ENCODE measurements around the gene MBD3L5. TPM values are rescaled to one million over a fixed set of nuclear protein-coding genes. Genes with fewer than 3 reads are reported as not detected.

MBD3L5 gene
- total and polyA plus RNA-seq, 9 of the 15 experiments (the other 6 are each of a cell fraction or from before 2014, with no cell fraction given) = not detected

DNA sequence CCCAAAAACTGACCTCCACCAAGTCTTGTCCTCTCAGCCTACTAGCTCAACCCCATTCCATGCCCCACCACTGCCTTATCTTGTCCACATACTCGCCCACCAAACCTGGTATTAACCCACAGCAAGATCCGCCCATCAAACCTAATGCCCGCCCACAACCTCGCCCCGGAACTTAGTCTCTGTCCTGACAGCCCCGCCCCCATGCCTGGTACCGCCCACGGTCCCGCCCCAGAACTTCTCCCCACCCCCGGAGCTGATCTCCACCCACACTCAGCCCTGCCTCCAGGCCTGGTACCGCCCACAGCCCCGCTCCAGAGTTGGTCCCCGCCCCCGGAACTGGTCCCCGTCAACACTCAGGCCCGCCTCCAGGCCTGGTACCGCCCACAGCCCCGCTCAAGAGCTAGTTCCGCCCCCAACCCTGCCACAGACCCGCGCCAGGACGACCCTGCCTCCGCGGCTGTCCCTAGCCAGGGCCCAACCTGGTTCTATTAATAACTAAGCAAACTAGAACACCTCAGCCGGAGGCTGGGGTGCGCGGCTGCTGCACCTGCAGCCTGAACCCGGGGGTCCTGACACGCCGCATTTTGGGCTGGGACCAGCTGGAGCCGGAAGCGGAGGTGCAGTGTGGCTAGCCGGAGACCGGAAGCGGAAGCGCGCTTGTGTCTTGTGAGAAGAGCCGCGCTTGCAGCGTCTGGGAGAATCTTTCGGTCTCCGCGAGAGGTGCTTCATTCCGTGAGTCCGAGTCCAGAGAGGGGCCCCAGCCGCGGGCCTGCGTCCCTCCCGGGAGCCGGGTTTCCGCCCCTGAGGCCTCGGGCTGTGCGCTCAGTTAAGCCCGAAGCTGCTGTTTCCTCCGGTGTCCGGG is 38.9 kb downstream of the MBD3L5 start, which contains the start of gene ZNF557 (continued):
- TF ChIP-seq, protein P1, sequence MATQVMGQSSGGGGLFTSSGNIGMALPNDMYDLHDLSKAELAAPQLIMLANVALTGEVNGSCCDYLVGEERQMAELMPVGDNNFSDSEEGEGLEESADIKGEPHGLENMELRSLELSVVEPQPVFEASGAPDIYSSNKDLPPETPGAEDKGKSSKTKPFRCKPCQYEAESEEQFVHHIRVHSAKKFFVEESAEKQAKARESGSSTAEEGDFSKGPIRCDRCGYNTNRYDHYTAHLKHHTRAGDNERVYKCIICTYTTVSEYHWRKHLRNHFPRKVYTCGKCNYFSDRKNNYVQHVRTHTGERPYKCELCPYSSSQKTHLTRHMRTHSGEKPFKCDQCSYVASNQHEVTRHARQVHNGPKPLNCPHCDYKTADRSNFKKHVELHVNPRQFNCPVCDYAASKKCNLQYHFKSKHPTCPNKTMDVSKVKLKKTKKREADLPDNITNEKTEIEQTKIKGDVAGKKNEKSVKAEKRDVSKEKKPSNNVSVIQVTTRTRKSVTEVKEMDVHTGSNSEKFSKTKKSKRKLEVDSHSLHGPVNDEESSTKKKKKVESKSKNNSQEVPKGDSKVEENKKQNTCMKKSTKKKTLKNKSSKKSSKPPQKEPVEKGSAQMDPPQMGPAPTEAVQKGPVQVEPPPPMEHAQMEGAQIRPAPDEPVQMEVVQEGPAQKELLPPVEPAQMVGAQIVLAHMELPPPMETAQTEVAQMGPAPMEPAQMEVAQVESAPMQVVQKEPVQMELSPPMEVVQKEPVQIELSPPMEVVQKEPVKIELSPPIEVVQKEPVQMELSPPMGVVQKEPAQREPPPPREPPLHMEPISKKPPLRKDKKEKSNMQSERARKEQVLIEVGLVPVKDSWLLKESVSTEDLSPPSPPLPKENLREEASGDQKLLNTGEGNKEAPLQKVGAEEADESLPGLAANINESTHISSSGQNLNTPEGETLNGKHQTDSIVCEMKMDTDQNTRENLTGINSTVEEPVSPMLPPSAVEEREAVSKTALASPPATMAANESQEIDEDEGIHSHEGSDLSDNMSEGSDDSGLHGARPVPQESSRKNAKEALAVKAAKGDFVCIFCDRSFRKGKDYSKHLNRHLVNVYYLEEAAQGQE (IDR thresholded peaks at IDR 0.05; ENCODE audit: borderline replicate concordance) = peak; percentile 50
- TF ChIP-seq, protein P1 (CRISPR knock-in tag; IDR thresholded peaks at IDR 0.05; ENCODE audit: low read depth) = no peak
- TF ChIP-seq DLX4 (CRISPR knock-in tag; IDR thresholded peaks at IDR 0.05) = no peak
- TF ChIP-seq NFYB (IDR thresholded peaks at IDR 0.05; ENCODE audit: extremely low read depth, insufficient read length) = no peak
- TF ChIP-seq NCOA1 (IDR thresholded peaks at IDR 0.05; ENCODE audit: low read depth) = peak; percentile 87
- no peak for TF ChIP-seq CBFA2T3 (IDR thresholded peaks at IDR 0.05)
- TF ChIP-seq SIN3A (IDR thresholded peaks at IDR 0.05; ENCODE audit: borderline replicate concordance in 2 of 2, control insufficient read depth in 1 of 2, low read depth in 2 of 2, low read length in 2 of 2) = peak; percentile 86 to 96; a peak in 3 of 4 replicates
- no peak for TF ChIP-seq CAMTA2 (CRISPR knock-in tag; conservative IDR thresholded peaks at IDR 0.05)
- TF ChIP-seq SNIP1 (IDR thresholded peaks at IDR 0.05; ENCODE audit: low read depth) = no peak
- TF ChIP-seq MCM5 (IDR thresholded peaks at IDR 0.05; ENCODE audit: low read depth) = no peak
- peak; percentile 35 for TF ChIP-seq CREM (IDR thresholded peaks at IDR 0.05; ENCODE audit: low read depth)
- TF ChIP-seq, protein P2, sequence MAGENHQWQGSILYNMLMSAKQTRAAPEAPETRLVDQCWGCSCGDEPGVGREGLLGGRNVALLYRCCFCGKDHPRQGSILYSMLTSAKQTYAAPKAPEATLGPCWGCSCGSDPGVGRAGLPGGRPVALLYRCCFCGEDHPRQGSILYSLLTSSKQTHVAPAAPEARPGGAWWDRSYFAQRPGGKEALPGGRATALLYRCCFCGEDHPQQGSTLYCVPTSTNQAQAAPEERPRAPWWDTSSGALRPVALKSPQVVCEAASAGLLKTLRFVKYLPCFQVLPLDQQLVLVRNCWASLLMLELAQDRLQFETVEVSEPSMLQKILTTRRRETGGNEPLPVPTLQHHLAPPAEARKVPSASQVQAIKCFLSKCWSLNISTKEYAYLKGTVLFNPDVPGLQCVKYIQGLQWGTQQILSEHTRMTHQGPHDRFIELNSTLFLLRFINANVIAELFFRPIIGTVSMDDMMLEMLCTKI (IDR thresholded peaks at IDR 0.05; ENCODE audit: partially characterized antibody) = no peak
- peak; percentile 25; the same call in 1 of the 2 replicates for TF ChIP-seq TOE1 (IDR thresholded peaks at IDR 0.05; ENCODE audit: borderline replicate concordance)
- TF ChIP-seq TOE1 (CRISPR knock-in tag; IDR thresholded peaks at IDR 0.05; ENCODE audit: borderline replicate concordance, low read depth) = no peak
- TF ChIP-seq, protein P3, sequence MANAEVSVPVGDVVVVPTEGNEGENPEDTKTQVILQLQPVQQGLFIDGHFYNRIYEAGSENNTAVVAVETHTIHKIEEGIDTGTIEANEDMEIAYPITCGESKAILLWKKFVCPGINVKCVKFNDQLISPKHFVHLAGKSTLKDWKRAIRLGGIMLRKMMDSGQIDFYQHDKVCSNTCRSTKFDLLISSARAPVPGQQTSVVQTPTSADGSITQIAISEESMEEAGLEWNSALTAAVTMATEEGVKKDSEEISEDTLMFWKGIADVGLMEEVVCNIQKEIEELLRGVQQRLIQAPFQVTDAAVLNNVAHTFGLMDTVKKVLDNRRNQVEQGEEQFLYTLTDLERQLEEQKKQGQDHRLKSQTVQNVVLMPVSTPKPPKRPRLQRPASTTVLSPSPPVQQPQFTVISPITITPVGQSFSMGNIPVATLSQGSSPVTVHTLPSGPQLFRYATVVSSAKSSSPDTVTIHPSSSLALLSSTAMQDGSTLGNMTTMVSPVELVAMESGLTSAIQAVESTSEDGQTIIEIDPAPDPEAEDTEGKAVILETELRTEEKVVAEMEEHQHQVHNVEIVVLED (CRISPR knock-in tag; IDR thresholded peaks at IDR 0.05) = no peak
- TF ChIP-seq STAT5B (CRISPR knock-in tag; IDR thresholded peaks at IDR 0.05) = no peak

All from K562 (cell line).